RWPE2 (cell line): Measurements from ENCODE around the gene MACO1.
"Not testable (repeated sequence)": the region's sequence is repeated elsewhere in the genome, so short reads cannot be mapped to it uniquely, and the experiment has no call there.

Experiments used
- ATAC-seq: fragments of 200-7000 bp; cut with Tn5 transposase; 3 replicates; pipeline ENCODE4 v1.9.1; 2021; ENCODE audit warnings: low read depth
- DNase-seq: peaks from one replicate; pipeline ENCODE4 v3.0.0-alpha.2; 2020; ENCODE audit warnings: low spot score
- H3K27ac ChIP-seq: fragments of 450-650 bp; 2 replicates; pipeline ENCODE4 v1.5.1; 2017; ENCODE audit warnings: mild to moderate bottlenecking; ENCODE audit not compliant: poor library complexity, severe bottlenecking
- H3K27me3 ChIP-seq: fragments of 250-450 bp; sonication (Bioruptor Pico); 2 replicates; pipeline ENCODE4 v1.5.1; 2021; ENCODE audit warnings: mild to moderate bottlenecking, moderate library complexity; ENCODE audit not compliant: insufficient read depth, poor library complexity, severe bottlenecking
- H3K36me3 ChIP-seq: fragments of 250-450 bp; sonication (Bioruptor Pico); 2 replicates; pipeline ENCODE4 v1.5.1; 2020; ENCODE audit warnings: low read depth, mild to moderate bottlenecking, moderate library complexity
- H3K4me1 ChIP-seq: fragments of 250-450 bp; sonication (Bioruptor Pico); 2 replicates; pipeline ENCODE4 v1.5.1; 2021; ENCODE audit warnings: mild to moderate bottlenecking, moderate library complexity; ENCODE audit not compliant: insufficient read depth, poor library complexity, severe bottlenecking
- H3K4me3 ChIP-seq: fragments of 250-450 bp; sonication (Bioruptor Pico); 2 replicates; pipeline ENCODE4 v1.5.1; 2021; ENCODE audit warnings: mild to moderate bottlenecking, moderate library complexity; ENCODE audit not compliant: severe bottlenecking
- H3K9me3 ChIP-seq: fragments of 250-450 bp; sonication (Bioruptor Pico); 2 replicates; pipeline ENCODE4 v1.5.1; 2021; ENCODE audit warnings: mild to moderate bottlenecking, moderate library complexity; ENCODE audit not compliant: severe bottlenecking
- CTCF ChIP-seq: fragments of 450-650 bp; IDR thresholded peaks from one replicate; pipeline ENCODE4 v1.5.1; 2017; ENCODE audit warnings: mild to moderate bottlenecking, moderate library complexity; ENCODE audit not compliant: poor library complexity, severe bottlenecking

Gene MACO1

GRCh38 chr1:25450891-25451290, 20.2 kb downstream of the MACO1 start:
- Histone ChIP-seq H3K4me3 (no peak overlapping the region), H3K27ac (no peak overlapping the region), H3K9me3 (peaks cover 6% of the 10 kb centered on the region), H3K36me3 (peaks cover 20% of the 10 kb centered on the region), H3K27me3 (no peaks in the 10 kb centered on the region), H3K4me1 (no peaks in the 10 kb centered on the region)
- DNase-seq: no peak
- no peak for ATAC-seq
- no peak for TF ChIP-seq CTCF

- Histone ChIP-seq H3K27ac (no peak overlapping the region), H3K27me3 (no peaks in the 10 kb centered on the region), H3K36me3 (peaks cover 20% of the 10 kb centered on the region), H3K4me3 (no peak overlapping the region), H3K9me3 (peaks cover 6% of the 10 kb centered on the region), H3K4me1 (no peaks in the 10 kb centered on the region)
- DNase-seq: no peak
- no peak for ATAC-seq
- no peak for TF ChIP-seq CTCF
Measured at GRCh38 chr1:25451908-25452307, 21.2 kb downstream of the MACO1 start.

- no peak for TF ChIP-seq CTCF
- ATAC-seq: no peak
- H3K27me3 ChIP-seq: no peaks in the 10 kb centered on the region
- H3K9me3 ChIP-seq: peaks cover 6% of the 10 kb centered on the region
- peaks cover 37% of the 10 kb centered on the region for H3K36me3 ChIP-seq
- no peaks in the 10 kb centered on the region for H3K4me1 ChIP-seq
- H3K27ac ChIP-seq: no peak overlapping the region
- no peak for DNase-seq
- no peak overlapping the region for H3K4me3 ChIP-seq
Measured at GRCh38 chr1:25456502-25456901, 25.8 kb downstream of the MACO1 start.

GRCh38 chr1:25458541-25459298, 28.0 kb downstream of the MACO1 start:
- Histone ChIP-seq H3K4me3 (no peak overlapping the region), H3K4me1 (no peaks in the 10 kb centered on the region), H3K27ac (no peak overlapping the region), H3K27me3 (no peaks in the 10 kb centered on the region), H3K36me3 (peaks cover 37% of the 10 kb centered on the region), H3K9me3 (peaks cover 6% of the 10 kb centered on the region)
- DNase-seq (no peak), ATAC-seq (no peak)
- no peak for TF ChIP-seq CTCF

- H3K27me3 ChIP-seq: no peaks in the 10 kb centered on the region
- H3K4me3 ChIP-seq: no peak overlapping the region
- H3K27ac ChIP-seq: no peak overlapping the region
- no peak for TF ChIP-seq CTCF
- ATAC-seq: no peak
- H3K36me3 ChIP-seq: peaks cover 33% of the 10 kb centered on the region
- no peaks in the 10 kb centered on the region for H3K4me1 ChIP-seq
- DNase-seq: no peak
- H3K9me3 ChIP-seq: peaks cover 5% of the 10 kb centered on the region
Measured at GRCh38 chr1:25460020-25460419, 29.3 kb downstream of the MACO1 start.

- not testable (repeated sequence) for H3K27ac ChIP-seq, H3K27me3 ChIP-seq, H3K4me1 ChIP-seq, ATAC-seq, H3K4me3 ChIP-seq, H3K9me3 ChIP-seq, DNase-seq
- peaks cover 25% of the 10 kb centered on the region for H3K36me3 ChIP-seq
Measured at GRCh38 chr1:25460816-25461215, 30.1 kb downstream of the MACO1 start.
